Ishikawa (cell line): ENCODE results near the gene SEPTIN7.

ENCODE experiments used
- EGR1 ChIP-seq: IDR thresholded peaks from 2 replicates; pipeline ENCODE4 v1.6.1; 2012
- EP300 ChIP-seq: IDR thresholded peaks from 2 replicates; pipeline ENCODE4 v1.6.1; 2012; ENCODE audit warnings: borderline replicate concordance
- MAX ChIP-seq: IDR thresholded peaks from 2 replicates; pipeline ENCODE4 v1.6.1; 2012
- RAD21 ChIP-seq: IDR thresholded peaks from 2 replicates; pipeline ENCODE4 v1.6.1; 2012; ENCODE audit warnings: low read depth
- TEAD4 ChIP-seq: IDR thresholded peaks from 2 replicates; pipeline ENCODE4 v1.6.1; 2012
- USF1 ChIP-seq: IDR thresholded peaks from 2 replicates; pipeline ENCODE4 v1.6.1; 2012
- YY1 ChIP-seq: IDR thresholded peaks from 2 replicates; pipeline ENCODE4 v1.6.1; 2012; ENCODE audit warnings: low read depth

GRCh38 chr7:35755711-35756110 lies 45.1 kb upstream of the SEPTIN7 start:
- TF ChIP-seq EP300 (no peak), EGR1 (no peak), RAD21 (no peak), MAX (no peak), YY1 (no peak), USF1 (no peak), TEAD4 (no peak)
